Measurements from ENCODE around the gene CXorf58. TPM values are rescaled to one million over a fixed set of nuclear protein-coding genes. Genes with fewer than 3 reads are reported as not detected.

CXorf58 gene
- total and polyA plus RNA-seq, 9 of the 15 experiments (the other 6 are each of a cell fraction or from before 2014, with no cell fraction given) = 0.10 to 0.27 (median 0.16) TPM; not detected in 3

DNA sequence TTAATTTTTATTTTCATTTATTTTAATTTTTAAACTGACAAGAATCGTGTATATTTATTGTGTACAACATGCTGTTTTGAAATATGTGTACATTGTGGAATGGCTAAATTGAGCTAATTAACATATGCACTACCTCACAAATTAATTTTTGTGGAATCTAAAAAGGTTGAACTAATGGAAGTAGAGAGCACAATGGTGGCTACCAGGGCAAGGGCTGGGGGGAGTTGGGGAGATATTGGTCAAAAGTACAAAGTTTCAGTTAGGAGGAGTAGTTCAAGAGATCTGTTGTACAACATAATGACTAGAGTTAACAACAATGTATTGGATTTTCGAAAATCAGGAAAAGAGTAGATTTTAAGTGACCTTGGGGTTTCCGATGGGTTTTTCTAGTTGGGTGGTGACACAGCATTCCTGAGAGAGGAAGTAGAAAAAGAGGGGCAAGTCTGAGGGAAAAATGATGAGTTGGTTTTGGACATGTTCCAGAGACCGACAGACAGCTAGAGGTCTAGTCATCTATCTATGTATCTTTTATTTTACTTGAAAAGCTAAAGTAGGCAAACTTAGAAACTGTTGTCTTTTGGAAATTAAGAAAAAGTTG is 23.3 kb upstream of the CXorf58 start (continued):
- TF ChIP-seq ZNF24 (IDR thresholded peaks at IDR 0.05) = no peak
- TF ChIP-seq ERF (CRISPR knock-in tag; IDR thresholded peaks at IDR 0.05) = no peak
- TF ChIP-seq, protein P1, sequence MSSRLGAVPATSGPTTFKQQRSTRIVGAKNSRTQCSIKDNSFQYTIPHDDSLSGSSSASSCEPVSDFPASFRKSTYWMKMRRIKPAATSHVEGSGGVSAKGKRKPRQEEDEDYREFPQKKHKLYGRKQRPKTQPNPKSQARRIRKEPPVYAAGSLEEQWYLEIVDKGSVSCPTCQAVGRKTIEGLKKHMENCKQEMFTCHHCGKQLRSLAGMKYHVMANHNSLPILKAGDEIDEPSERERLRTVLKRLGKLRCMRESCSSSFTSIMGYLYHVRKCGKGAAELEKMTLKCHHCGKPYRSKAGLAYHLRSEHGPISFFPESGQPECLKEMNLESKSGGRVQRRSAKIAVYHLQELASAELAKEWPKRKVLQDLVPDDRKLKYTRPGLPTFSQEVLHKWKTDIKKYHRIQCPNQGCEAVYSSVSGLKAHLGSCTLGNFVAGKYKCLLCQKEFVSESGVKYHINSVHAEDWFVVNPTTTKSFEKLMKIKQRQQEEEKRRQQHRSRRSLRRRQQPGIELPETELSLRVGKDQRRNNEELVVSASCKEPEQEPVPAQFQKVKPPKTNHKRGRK (tag; IDR thresholded peaks at IDR 0.05) = no peak; the same call in 1 of the 2 replicates
- TF ChIP-seq, protein P2, sequence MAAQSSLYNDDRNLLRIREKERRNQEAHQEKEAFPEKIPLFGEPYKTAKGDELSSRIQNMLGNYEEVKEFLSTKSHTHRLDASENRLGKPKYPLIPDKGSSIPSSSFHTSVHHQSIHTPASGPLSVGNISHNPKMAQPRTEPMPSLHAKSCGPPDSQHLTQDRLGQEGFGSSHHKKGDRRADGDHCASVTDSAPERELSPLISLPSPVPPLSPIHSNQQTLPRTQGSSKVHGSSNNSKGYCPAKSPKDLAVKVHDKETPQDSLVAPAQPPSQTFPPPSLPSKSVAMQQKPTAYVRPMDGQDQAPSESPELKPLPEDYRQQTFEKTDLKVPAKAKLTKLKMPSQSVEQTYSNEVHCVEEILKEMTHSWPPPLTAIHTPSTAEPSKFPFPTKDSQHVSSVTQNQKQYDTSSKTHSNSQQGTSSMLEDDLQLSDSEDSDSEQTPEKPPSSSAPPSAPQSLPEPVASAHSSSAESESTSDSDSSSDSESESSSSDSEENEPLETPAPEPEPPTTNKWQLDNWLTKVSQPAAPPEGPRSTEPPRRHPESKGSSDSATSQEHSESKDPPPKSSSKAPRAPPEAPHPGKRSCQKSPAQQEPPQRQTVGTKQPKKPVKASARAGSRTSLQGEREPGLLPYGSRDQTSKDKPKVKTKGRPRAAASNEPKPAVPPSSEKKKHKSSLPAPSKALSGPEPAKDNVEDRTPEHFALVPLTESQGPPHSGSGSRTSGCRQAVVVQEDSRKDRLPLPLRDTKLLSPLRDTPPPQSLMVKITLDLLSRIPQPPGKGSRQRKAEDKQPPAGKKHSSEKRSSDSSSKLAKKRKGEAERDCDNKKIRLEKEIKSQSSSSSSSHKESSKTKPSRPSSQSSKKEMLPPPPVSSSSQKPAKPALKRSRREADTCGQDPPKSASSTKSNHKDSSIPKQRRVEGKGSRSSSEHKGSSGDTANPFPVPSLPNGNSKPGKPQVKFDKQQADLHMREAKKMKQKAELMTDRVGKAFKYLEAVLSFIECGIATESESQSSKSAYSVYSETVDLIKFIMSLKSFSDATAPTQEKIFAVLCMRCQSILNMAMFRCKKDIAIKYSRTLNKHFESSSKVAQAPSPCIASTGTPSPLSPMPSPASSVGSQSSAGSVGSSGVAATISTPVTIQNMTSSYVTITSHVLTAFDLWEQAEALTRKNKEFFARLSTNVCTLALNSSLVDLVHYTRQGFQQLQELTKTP (IDR thresholded peaks at IDR 0.05; ENCODE audit: low read depth in 1 of 2, partially characterized antibody in 2 of 2) = no peak
- TF ChIP-seq KDM4B (IDR thresholded peaks at IDR 0.05; ENCODE audit: borderline replicate concordance in 2 of 2, low read depth in 1 of 2) = no peak
- TF ChIP-seq KAT2B (IDR thresholded peaks at IDR 0.05; ENCODE audit: low read depth, low read length) = no peak
- 0 out of 2 replicates have a peak, but pooled peaks have one; percentile 53 for TF ChIP-seq ZNF766 (CRISPR knock-in tag; conservative IDR thresholded peaks at IDR 0.05)
- TF ChIP-seq RBM22 (IDR thresholded peaks at IDR 0.05; ENCODE audit: low read depth, low read length, poor library complexity, severe bottlenecking) = no peak
- peak; percentile 59 for TF ChIP-seq ARID1B (IDR thresholded peaks at IDR 0.05)
- TF ChIP-seq, protein P3, sequence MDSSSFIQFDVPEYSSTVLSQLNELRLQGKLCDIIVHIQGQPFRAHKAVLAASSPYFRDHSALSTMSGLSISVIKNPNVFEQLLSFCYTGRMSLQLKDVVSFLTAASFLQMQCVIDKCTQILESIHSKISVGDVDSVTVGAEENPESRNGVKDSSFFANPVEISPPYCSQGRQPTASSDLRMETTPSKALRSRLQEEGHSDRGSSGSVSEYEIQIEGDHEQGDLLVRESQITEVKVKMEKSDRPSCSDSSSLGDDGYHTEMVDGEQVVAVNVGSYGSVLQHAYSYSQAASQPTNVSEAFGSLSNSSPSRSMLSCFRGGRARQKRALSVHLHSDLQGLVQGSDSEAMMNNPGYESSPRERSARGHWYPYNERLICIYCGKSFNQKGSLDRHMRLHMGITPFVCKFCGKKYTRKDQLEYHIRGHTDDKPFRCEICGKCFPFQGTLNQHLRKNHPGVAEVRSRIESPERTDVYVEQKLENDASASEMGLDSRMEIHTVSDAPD (CRISPR knock-in tag; IDR thresholded peaks at IDR 0.05) = no peak
- TF ChIP-seq ZNF583 (CRISPR knock-in tag; IDR thresholded peaks at IDR 0.05) = no peak
- TF ChIP-seq ZNF143 (CRISPR knock-in tag; IDR thresholded peaks at IDR 0.05) = no peak
- TF ChIP-seq RFX5 (IDR thresholded peaks at IDR 0.05; ENCODE audit: low read depth, low read length) = no peak
- no peak for TF ChIP-seq ZFP30 (CRISPR knock-in tag; IDR thresholded peaks at IDR 0.05; ENCODE audit: borderline replicate concordance)
- no peak for TF ChIP-seq CBX3 (IDR thresholded peaks at IDR 0.05; ENCODE audit: borderline replicate concordance in 1 of 2, low read length in 2 of 2)
- peak; percentile 57; the same call in 1 of the 2 replicates for TF ChIP-seq ZNF175 (CRISPR knock-in tag; IDR thresholded peaks at IDR 0.05; ENCODE audit: low read depth)
- TF ChIP-seq KDM1A (IDR thresholded peaks at IDR 0.05) = peak; percentile 18 to 66; a peak in 2 of 4 replicates
- TF ChIP-seq MAFF (IDR thresholded peaks at IDR 0.05; ENCODE audit: low read length) = peak; percentile 83
- TF ChIP-seq RBM34 (IDR thresholded peaks at IDR 0.05; ENCODE audit: borderline replicate concordance, insufficient read depth, low read length) = no peak
